A549 (cell line): ENCODE results near the gene STXBP4. TPM values are rescaled to one million over a fixed set of nuclear protein-coding genes. Genes with fewer than 3 reads are reported as not detected.

Source experiments
- ATAC-seq, 2 experiments: fragments of 200-7000 bp in 1 of 2; fragments of >200 bp in 1 of 2; cut with Nextera tagmentation in 1 of 2; cut with Tn5 transposase in 1 of 2; 3 replicates each; pipeline versions ENCODE4 v1.8.0 to v1.9.1; 2018 to 2020; ENCODE audit warnings: mild to moderate bottlenecking in 1 of 2, moderate library complexity in 1 of 2
- CTCF ChIA-PET: fragments of 300-600 bp; sonication (Branson Sonifier 250); formaldehyde crosslinking; extraction: SDS; loops from one replicate; lab custom pipeline; 2021; ENCODE audit warnings: antibody characterized with exemption, inconsistent platforms; lab: Yijun Ruan, JAX
- POLR2A ChIA-PET: fragments of 350-600 bp; formaldehyde crosslinking; extraction: SDS; loops from one replicate; lab custom pipeline; 2021; ENCODE audit warnings: antibody characterized with exemption, inconsistent platforms; lab: Yijun Ruan, JAX
- DNase-seq, 2 experiments: peaks; one replicate each; pipeline versions ENCODE4 v3.0.0 to v3.0.0-alpha.2; 2011 to 2016; ENCODE audit warnings: low read depth in 1 of 2, low spot score in 1 of 2
- FAIRE-seq: peaks from 2 replicates; lab custom pipeline; 2011; peaks lifted over from hg19 to GRCh38; lab: Jason Lieb, UNC
- H3K27ac ChIP-seq, 2 experiments: fragments of >200 bp; sonication (Bioruptor Twin); formaldehyde crosslinking; 3 replicates each; pipeline ENCODE4 v1.5.1; 2016 to 2017
- H3K4me1 ChIP-seq: fragments of >200 bp; sonication (Bioruptor Twin); formaldehyde crosslinking; 3 replicates; pipeline ENCODE4 v1.6.1; 2016
- H3K4me2 ChIP-seq: fragments of >200 bp; sonication (Bioruptor Twin); formaldehyde crosslinking; 3 replicates; pipeline ENCODE4 v1.6.1; 2016
- H3K4me3 ChIP-seq: fragments of >200 bp; sonication (Bioruptor Twin); formaldehyde crosslinking; 3 replicates; pipeline ENCODE4 v1.5.1; 2016
- H3K9me3 ChIP-seq: fragments of >200 bp; sonication (Bioruptor Twin); formaldehyde crosslinking; 3 replicates; pipeline ENCODE4 v1.6.1; 2016
- CHD2 ChIP-seq: fragments of 150-350 bp; IDR thresholded peaks from 2 replicates; pipeline ENCODE4 v1.6.1; 2014; ENCODE audit warnings: low read length; ENCODE audit not compliant: partially characterized antibody
- CHD4 ChIP-seq: fragments of 200-600 bp; sonication (generic); IDR thresholded peaks from 2 replicates; pipeline ENCODE4 v1.6.1; 2016; ENCODE audit warnings: antibody characterized with exemption, mild to moderate bottlenecking, borderline replicate concordance
- ESRRA ChIP-seq: fragments of 150-350 bp; IDR thresholded peaks from 2 replicates; pipeline ENCODE4 v1.6.1; 2014; ENCODE audit warnings: mild to moderate bottlenecking, low read length, borderline replicate concordance
- HOXA7 ChIP-seq: fragments of 250-450 bp; sonication (Bioruptor Pico); IDR thresholded peaks from 2 replicates; pipeline ENCODE4 v1.5.0; 2020; ENCODE audit warnings: mild to moderate bottlenecking, moderate library complexity
- JUN ChIP-seq, 2 experiments: fragments of >200 bp; sonication (Bioruptor Twin); formaldehyde crosslinking; IDR thresholded peaks; 2 replicates in 1 of 2; 3 replicates in 1 of 2; pipeline ENCODE4 v1.6.1; 2016 to 2017
- NR3C1 ChIP-seq: fragments of >200 bp; sonication (Bioruptor Twin); formaldehyde crosslinking; IDR thresholded peaks from 3 replicates; pipeline ENCODE4 v1.6.1; 2017
- RARB ChIP-seq: fragments of 250-450 bp; sonication (Bioruptor Pico); IDR thresholded peaks from 2 replicates; pipeline ENCODE4 v1.8.0; 2021; ENCODE audit warnings: mild to moderate bottlenecking, moderate library complexity
- RCOR1 ChIP-seq: fragments of 150-350 bp; IDR thresholded peaks from 2 replicates; pipeline ENCODE4 v1.6.1; 2014; ENCODE audit warnings: antibody characterized with exemption, low read length, low read depth
- REST ChIP-seq: fragments of 200-600 bp; sonication (generic); IDR thresholded peaks from 2 replicates; pipeline ENCODE4 v1.6.1; 2016; ENCODE audit warnings: antibody characterized with exemption, mild to moderate bottlenecking, moderate library complexity
- RNF2 ChIP-seq: fragments of 200-600 bp; sonication (generic); IDR thresholded peaks from 2 replicates; pipeline ENCODE4 v1.6.1; 2016; ENCODE audit warnings: low read depth, mild to moderate bottlenecking, antibody characterized with exemption, moderate library complexity, borderline replicate concordance
- TFCP2L1 ChIP-seq: fragments of 250-450 bp; sonication (Bioruptor Pico); IDR thresholded peaks from 2 replicates; pipeline ENCODE4 v1.5.0; 2021; ENCODE audit warnings: mild to moderate bottlenecking
- ZC3H11A ChIP-seq: fragments of 450-650 bp; IDR thresholded peaks from 2 replicates; pipeline ENCODE4 v1.6.1; 2014; ENCODE audit warnings: antibody characterized with exemption, mild to moderate bottlenecking
- ZFP36 ChIP-seq: fragments of 450-650 bp; IDR thresholded peaks from 2 replicates; pipeline ENCODE4 v1.6.1; 2014; ENCODE audit warnings: borderline replicate concordance; ENCODE audit not compliant: partially characterized antibody
- ZNF302 ChIP-seq: fragments of 250-450 bp; sonication (Bioruptor Pico); IDR thresholded peaks from 2 replicates; pipeline ENCODE4 v1.9.0; 2021; ENCODE audit warnings: inconsistent platforms, mild to moderate bottlenecking, moderate library complexity
- WGBS: methylation state at CpG from one replicate; pipeline ENCODE4 v1.1.6; 2017; ENCODE audit errors: missing lambda C conversion rate; 5-methylcytosine and 5-hydroxymethylcytosine counted together
- polyA plus RNA-seq, 4 experiments: library from polyadenylated mRNA; depleted of rRNA in 3 of 4; stranded (reverse); fragments of >200 nt; fragmentation: RNase III in 1 of 4; extraction: RNeasy Plus Mini Kit Qiagen cat#74134 plus additional on column Dnase treatment in 1 of 4; gene quantifications; 2 replicates in 3 of 4; 3 replicates in 1 of 4; pipeline ENCODE4 v1.2.3, GENCODE V29; 2011 to 2017
- TF ChIP-seq, protein P1 (sequence below): fragments of >200 bp; sonication (Bioruptor Twin); formaldehyde crosslinking; IDR thresholded peaks from 3 replicates; pipeline ENCODE4 v1.6.1; 2016
- TF ChIP-seq, protein P2 (sequence below): fragments of 250-450 bp; sonication (Bioruptor Pico); IDR thresholded peaks from 2 replicates; pipeline ENCODE4 v1.5.0; 2020; ENCODE audit warnings: low read depth, mild to moderate bottlenecking, moderate library complexity
- TF ChIP-seq, protein P3 (sequence below): fragments of 150-350 bp; IDR thresholded peaks from 2 replicates; pipeline ENCODE4 v1.6.1; 2014; ENCODE audit warnings: low read depth, mild to moderate bottlenecking, low read length
- TF ChIP-seq, protein P4 (sequence below): IDR thresholded peaks from 2 replicates; pipeline ENCODE4 v1.6.1; 2012

Gene STXBP4
- polyA plus RNA-seq, 2 of the 4 experiments (the other 2 are of a cell fraction): 9.0 to 16.0 TPM

DNA sequence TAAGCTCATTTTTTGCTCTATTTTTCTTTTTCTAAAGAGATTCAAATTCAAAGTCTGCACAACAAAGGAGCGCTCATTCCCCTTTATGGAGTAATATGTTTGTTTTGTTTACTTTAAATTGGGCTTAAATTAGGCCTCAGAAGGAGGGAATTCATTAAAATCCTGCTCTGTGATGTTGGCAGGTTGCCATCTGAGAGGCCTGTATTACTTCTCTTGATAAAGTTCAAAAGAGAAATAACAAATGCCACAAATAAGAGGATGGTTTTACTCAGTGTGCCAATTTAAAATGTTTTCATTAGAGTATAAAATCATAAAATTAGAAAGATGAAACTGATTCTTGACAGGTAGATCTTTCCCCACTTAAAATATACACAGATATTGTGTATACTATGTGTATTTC, 241.7 kb downstream of the STXBP4 start:
- H3K27ac ChIP-seq: no peak overlapping the region
- TF ChIP-seq RNF2 (no peak), RARB (CRISPR knock-in tag) (no peak), NR3C1 (no peak), HOXA7 (CRISPR knock-in tag) (no peak), ZNF302 (CRISPR knock-in tag) (no peak), ZC3H11A (no peak), ZFP36 (no peak), TFCP2L1 (CRISPR knock-in tag) (no peak), CHD2 (no peak), JUN (IDR thresholded peaks at IDR 0.05) (no peak), ESRRA (no peak), CHD4 (no peak)
- TF ChIP-seq, protein P1, sequence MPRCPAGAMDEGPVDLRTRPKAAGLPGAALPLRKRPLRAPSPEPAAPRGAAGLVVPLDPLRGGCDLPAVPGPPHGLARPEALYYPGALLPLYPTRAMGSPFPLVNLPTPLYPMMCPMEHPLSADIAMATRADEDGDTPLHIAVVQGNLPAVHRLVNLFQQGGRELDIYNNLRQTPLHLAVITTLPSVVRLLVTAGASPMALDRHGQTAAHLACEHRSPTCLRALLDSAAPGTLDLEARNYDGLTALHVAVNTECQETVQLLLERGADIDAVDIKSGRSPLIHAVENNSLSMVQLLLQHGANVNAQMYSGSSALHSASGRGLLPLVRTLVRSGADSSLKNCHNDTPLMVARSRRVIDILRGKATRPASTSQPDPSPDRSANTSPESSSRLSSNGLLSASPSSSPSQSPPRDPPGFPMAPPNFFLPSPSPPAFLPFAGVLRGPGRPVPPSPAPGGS: no peak
- TF ChIP-seq, protein P2, sequence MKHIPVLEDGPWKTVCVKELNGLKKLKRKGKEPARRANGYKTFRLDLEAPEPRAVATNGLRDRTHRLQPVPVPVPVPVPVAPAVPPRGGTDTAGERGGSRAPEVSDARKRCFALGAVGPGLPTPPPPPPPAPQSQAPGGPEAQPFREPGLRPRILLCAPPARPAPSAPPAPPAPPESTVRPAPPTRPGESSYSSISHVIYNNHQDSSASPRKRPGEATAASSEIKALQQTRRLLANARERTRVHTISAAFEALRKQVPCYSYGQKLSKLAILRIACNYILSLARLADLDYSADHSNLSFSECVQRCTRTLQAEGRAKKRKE: no peak
- TF ChIP-seq, protein P3, sequence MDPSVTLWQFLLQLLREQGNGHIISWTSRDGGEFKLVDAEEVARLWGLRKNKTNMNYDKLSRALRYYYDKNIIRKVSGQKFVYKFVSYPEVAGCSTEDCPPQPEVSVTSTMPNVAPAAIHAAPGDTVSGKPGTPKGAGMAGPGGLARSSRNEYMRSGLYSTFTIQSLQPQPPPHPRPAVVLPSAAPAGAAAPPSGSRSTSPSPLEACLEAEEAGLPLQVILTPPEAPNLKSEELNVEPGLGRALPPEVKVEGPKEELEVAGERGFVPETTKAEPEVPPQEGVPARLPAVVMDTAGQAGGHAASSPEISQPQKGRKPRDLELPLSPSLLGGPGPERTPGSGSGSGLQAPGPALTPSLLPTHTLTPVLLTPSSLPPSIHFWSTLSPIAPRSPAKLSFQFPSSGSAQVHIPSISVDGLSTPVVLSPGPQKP: no peak
- TF ChIP-seq, protein P4, sequence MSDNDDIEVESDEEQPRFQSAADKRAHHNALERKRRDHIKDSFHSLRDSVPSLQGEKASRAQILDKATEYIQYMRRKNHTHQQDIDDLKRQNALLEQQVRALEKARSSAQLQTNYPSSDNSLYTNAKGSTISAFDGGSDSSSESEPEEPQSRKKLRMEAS: no peak
- ChIA-PET POLR2A (no interaction called here), CTCF (interaction anchor here (0.9 to 1.9 kb wide), 2 partner anchors 12 to 23 kb away, joined by 3 to 5 read pairs; no protein-coding TSS in a partner anchor)
- H3K9me3 ChIP-seq: no peaks in the 10 kb centered on the region
- WGBS: 80% methylated on average over 1 of the region's 1 CpG
- H3K4me1 ChIP-seq: no peaks in the 10 kb centered on the region
- DNase-seq (no peak), ATAC-seq (no peak), FAIRE-seq (no peak)
- H3K4me3 ChIP-seq: no peak overlapping the region
- no peak overlapping the region for H3K4me2 ChIP-seq

GRCh38 chr17:55212880-55213279, 244.3 kb downstream of the STXBP4 start:
- 44% methylated on average over 5 of the region's 5 CpGs for WGBS
- no peak overlapping the region for H3K4me2 ChIP-seq
- H3K27ac ChIP-seq: no peak overlapping the region
- DNase-seq: no peak
- no peaks in the 10 kb centered on the region for H3K4me1 ChIP-seq
- no peaks in the 10 kb centered on the region for H3K9me3 ChIP-seq
- peak in 1 of 2 experiments; percentile 54; a peak in 1 of 6 replicates for ATAC-seq
- CTCF ChIA-PET: no interaction called here
- TF ChIP-seq NR3C1 (no peak), ZC3H11A (no peak), RCOR1 (no peak), REST (no peak), TFCP2L1 (CRISPR knock-in tag) (no peak)
- POLR2A ChIA-PET: no interaction called here
- FAIRE-seq: no peak
- H3K4me3 ChIP-seq: no peak overlapping the region
